IMR-90 (cell line): ENCODE measurements around the gene SMC5. TPM values are rescaled to one million over a fixed set of nuclear protein-coding genes. Genes with fewer than 3 reads are reported as not detected.

Experiments
- ATAC-seq: fragments of 200-7000 bp; cut with Tn5 transposase; 2 replicates; pipeline ENCODE4 v1.9.1; 2020; ENCODE audit warnings: low read depth, mild to moderate bottlenecking, moderate library complexity
- BruUV-seq: library from RNA; stranded (reverse); fragments of 400-500 nt; replicated peaks from 2 replicates; lab custom pipeline; 2021; lab: Mats Ljungman, UMichigan
- CTCF ChIA-PET: fragments of 300-600 bp; formaldehyde crosslinking; extraction: SDS; loops from one replicate; lab custom pipeline; 2021; ENCODE audit warnings: antibody characterized with exemption; lab: Yijun Ruan, JAX
- POLR2A ChIA-PET: fragments of 300-600 bp; sonication (Branson Sonifier 250); formaldehyde crosslinking; loops from one replicate; lab custom pipeline; 2022; ENCODE audit warnings: antibody characterized with exemption; ENCODE audit not compliant: unreplicated experiment; lab: Charles Lee
- DNase-seq: peaks from one replicate; pipeline ENCODE4 v3.0.0; 2013
- H2AFZ ChIP-seq: replicated peaks from 2 replicates; pipeline ENCODE3; 2013; ENCODE audit warnings: low read length, mild to moderate bottlenecking; ENCODE audit not compliant: poor library complexity
- H2AK5ac ChIP-seq: 2 replicates; pipeline ENCODE4 v1.6.1; 2013; ENCODE audit warnings: low read depth, low read length, inconsistent platforms
- H2AK9ac ChIP-seq: replicated peaks from 2 replicates; pipeline ENCODE3; 2013; ENCODE audit warnings: mild to moderate bottlenecking, low read depth, low read length, moderate library complexity; ENCODE audit not compliant: poor library complexity
- H2BK120ac ChIP-seq: 2 replicates; pipeline ENCODE4 v1.6.1; 2013; ENCODE audit warnings: low read depth, low read length, inconsistent platforms
- H2BK15ac ChIP-seq: 3 replicates; pipeline ENCODE4 v1.6.1; 2013; ENCODE audit warnings: low read depth, low read length, inconsistent platforms
- H2BK20ac ChIP-seq: 2 replicates; pipeline ENCODE4 v1.6.1; 2013; ENCODE audit warnings: low read depth, mild to moderate bottlenecking, inconsistent platforms, low read length, moderate library complexity
- H2BK5ac ChIP-seq: 2 replicates; pipeline ENCODE4 v1.6.1; 2013; ENCODE audit warnings: mild to moderate bottlenecking, low read depth, low read length, inconsistent platforms; ENCODE audit not compliant: poor library complexity, severe bottlenecking
- H3K14ac ChIP-seq: replicated peaks from 2 replicates; pipeline ENCODE4 v1.6.1; 2013; ENCODE audit warnings: low read depth, low read length, inconsistent platforms
- H3K18ac ChIP-seq: 2 replicates; pipeline ENCODE4 v1.6.1; 2013; ENCODE audit warnings: low read depth, low read length, control low read depth
- H3K23ac ChIP-seq: 2 replicates; pipeline ENCODE4 v1.6.1; 2013; ENCODE audit warnings: low read depth, low read length, inconsistent platforms
- H3K27ac ChIP-seq: 2 replicates; pipeline ENCODE4 v1.5.1; 2013; ENCODE audit warnings: mild to moderate bottlenecking, control low read depth, low read length; ENCODE audit not compliant: insufficient read depth
- H3K27me3 ChIP-seq: 2 replicates; pipeline ENCODE4 v1.6.1; 2013; ENCODE audit warnings: low read length; ENCODE audit not compliant: control insufficient read depth, insufficient read depth
- H3K36me3 ChIP-seq: 2 replicates; pipeline ENCODE4 v1.6.1; 2013; ENCODE audit warnings: low read length, mixed read lengths; ENCODE audit not compliant: control insufficient read depth, insufficient read depth
- H3K4ac ChIP-seq: 2 replicates; pipeline ENCODE4 v1.6.1; 2013; ENCODE audit warnings: low read depth, low read length, inconsistent platforms
- H3K4me1 ChIP-seq: 2 replicates; pipeline ENCODE4 v1.6.1; 2013; ENCODE audit warnings: low read length, mixed read lengths; ENCODE audit not compliant: control insufficient read depth, insufficient read depth
- H3K4me2 ChIP-seq: 2 replicates; pipeline ENCODE4 v1.6.1; 2013; ENCODE audit warnings: low read depth, mild to moderate bottlenecking, control low read depth, low read length, moderate library complexity
- H3K4me3 ChIP-seq: 2 replicates; pipeline ENCODE4 v1.5.1; 2013; ENCODE audit warnings: low read depth, mild to moderate bottlenecking, control low read depth, low read length, moderate library complexity; ENCODE audit not compliant: insufficient read depth
- H3K56ac ChIP-seq: 2 replicates; pipeline ENCODE4 v1.6.1; 2013; ENCODE audit warnings: low read length, inconsistent platforms; ENCODE audit not compliant: insufficient read depth; ENCODE audit errors: extremely low read depth
- H3K79me1 ChIP-seq, 2 experiments: 2 replicates each; pipeline ENCODE4 v1.6.1; 2013; ENCODE audit warnings: low read length in 2 of 2, inconsistent platforms in 1 of 2, low read depth in 1 of 2
- H3K9ac ChIP-seq: 2 replicates; pipeline ENCODE4 v1.6.1; 2013; ENCODE audit warnings: low read depth, low read length, control low read depth
- H3K9me1 ChIP-seq: 2 replicates; pipeline ENCODE4 v1.6.1; 2013; ENCODE audit warnings: low read length, inconsistent platforms; ENCODE audit not compliant: insufficient read depth
- H3K9me3 ChIP-seq: 2 replicates; pipeline ENCODE4 v1.6.1; 2013; ENCODE audit warnings: low read length; ENCODE audit not compliant: control insufficient read depth, insufficient read depth
- H4K20me1 ChIP-seq: 2 replicates; pipeline ENCODE4 v1.6.1; 2013; ENCODE audit warnings: low read length, inconsistent platforms; ENCODE audit not compliant: insufficient read depth
- H4K5ac ChIP-seq: 2 replicates; pipeline ENCODE4 v1.6.1; 2013; ENCODE audit warnings: mild to moderate bottlenecking, low read depth, low read length, control low read depth
- H4K8ac ChIP-seq, 2 experiments: 2 replicates each; pipeline ENCODE4 v1.6.1; 2013; ENCODE audit warnings: low read depth in 2 of 2, low read length in 2 of 2, control low read depth in 1 of 2, inconsistent platforms in 1 of 2
- H4K91ac ChIP-seq: 2 replicates; pipeline ENCODE4 v1.6.1; 2013; ENCODE audit warnings: low read depth, low read length, inconsistent platforms; ENCODE audit not compliant: insufficient read depth
- BHLHE40 ChIP-seq: fragments of 150-350 bp; IDR thresholded peaks from 2 replicates; pipeline ENCODE4 v1.6.1; 2016; ENCODE audit warnings: mild to moderate bottlenecking, low read depth, low read length
- CEBPB ChIP-seq: IDR thresholded peaks from 2 replicates; pipeline ENCODE4 v1.6.1; 2012; ENCODE audit warnings: low read depth, low read length, improper control_type of control experiment
- CHD1 ChIP-seq: IDR thresholded peaks from 2 replicates; pipeline ENCODE4 v1.6.1; 2012; ENCODE audit warnings: low read depth, low read length, improper control_type of control experiment
- CTCF ChIP-seq: conservative IDR thresholded peaks from 2 replicates; pipeline ENCODE4 v1.5.1; 2012; ENCODE audit warnings: mild to moderate bottlenecking, low read depth, low read length, improper control_type of control experiment
- ELK1 ChIP-seq: fragments of 150-350 bp; IDR thresholded peaks from 2 replicates; pipeline ENCODE4 v1.6.1; 2016; ENCODE audit warnings: low read depth, mild to moderate bottlenecking, low read length, moderate library complexity, borderline replicate concordance
- MAFK ChIP-seq: IDR thresholded peaks from 2 replicates; pipeline ENCODE4 v1.6.1; 2012; ENCODE audit warnings: low read depth, low read length, improper control_type of control experiment
- MAZ ChIP-seq: IDR thresholded peaks from 2 replicates; pipeline ENCODE4 v1.6.1; 2012; ENCODE audit warnings: low read depth, mild to moderate bottlenecking, low read length, improper control_type of control experiment, moderate library complexity, borderline replicate concordance
- MXI1 ChIP-seq: IDR thresholded peaks from 2 replicates; pipeline ENCODE4 v1.6.1; 2012; ENCODE audit warnings: low read depth, mild to moderate bottlenecking, low read length, moderate library complexity, borderline replicate concordance
- NFE2L2 ChIP-seq: fragments of 150-350 bp; IDR thresholded peaks from 2 replicates; pipeline ENCODE4 v1.6.1; 2016; ENCODE audit warnings: low read depth, mild to moderate bottlenecking, low read length
- POLR2A ChIP-seq: IDR thresholded peaks from 2 replicates; pipeline ENCODE4 v1.6.1; 2012; ENCODE audit warnings: mild to moderate bottlenecking, low read depth, low read length
- RAD21 ChIP-seq: IDR thresholded peaks from 2 replicates; pipeline ENCODE4 v1.6.1; 2012; ENCODE audit warnings: low read length, improper control_type of control experiment
- RCOR1 ChIP-seq: IDR thresholded peaks from 2 replicates; pipeline ENCODE4 v1.6.1; 2012; ENCODE audit warnings: mild to moderate bottlenecking, low read length, improper control_type of control experiment; ENCODE audit not compliant: insufficient replicate concordance
- SMC3 ChIP-seq: fragments of 150-350 bp; IDR thresholded peaks from 2 replicates; pipeline ENCODE4 v1.6.1; 2016; ENCODE audit warnings: low read depth, mild to moderate bottlenecking, antibody characterized with exemption, low read length, moderate library complexity
- USF2 ChIP-seq: fragments of 150-350 bp; IDR thresholded peaks from 2 replicates; pipeline ENCODE4 v1.6.1; 2017; ENCODE audit warnings: mild to moderate bottlenecking, antibody characterized with exemption, low read length, low read depth
- WGBS, 2 experiments: methylation state at CpG; one replicate each; pipeline versions ENCODE4 v1.1.5 to v1.1.7; 2013; ENCODE audit warnings: missing lambda C conversion rate in 2 of 2; ENCODE audit not compliant: insufficient read length in 1 of 2; ENCODE audit errors: extremely low coverage in 2 of 2; 5-methylcytosine and 5-hydroxymethylcytosine counted together
- dilution Hi-C: fragments of 300-500 bp; cut with HindIII; formaldehyde crosslinking; loops from one replicate; pipeline ENCODE4 v1.14.3; 2018; ENCODE audit warnings: low sequenced_read_pairs; ENCODE audit not compliant: unreplicated experiment
- in situ Hi-C: fragments of 300-500 bp; cut with MboI; formaldehyde crosslinking; loops from 3 replicates; pipeline ENCODE4 v1.14.3; 2019; ENCODE audit warnings: low sequenced_read_pairs, inconsistent platforms, mixed read lengths
- intact Hi-C: fragments of 100-400 bp; cut with micrococcal nuclease; formaldehyde crosslinking; loops from 2 replicates; pipeline ENCODE4 v1.10.0; 2022
- polyA plus RNA-seq, 3 experiments: library from polyadenylated mRNA; depleted of rRNA; stranded (reverse); fragments of >200 nt; gene quantifications; 2 replicates each; pipeline ENCODE4 v1.2.3, GENCODE V29; 2012; ENCODE audit warnings: low replicate concordance in 1 of 3
- total RNA-seq: library from RNA; depleted of rRNA; stranded (reverse); fragments of >200 nt; gene quantifications from 2 replicates; pipeline ENCODE4 v1.2.3, GENCODE V29; 2012

SMC5 gene
- total and polyA plus RNA-seq, 2 of the 4 experiments (the other 2 are of a cell fraction), result 12.0 to 13.3 TPM

GRCh38 chr9:70257991-70258691 is 637 bp upstream of the SMC5 start:
- Histone ChIP-seq H3K9me1 (0 out of 2 replicates have a peak, but pooled peaks cover 3% of the 10 kb centered on the region), H3K27me3 (no peaks in the 10 kb centered on the region), H4K8ac (peak overlapping the region; percentile 99 to 100), H3K36me3 (peaks cover 9% of the 10 kb centered on the region; the same call in 1 of the 2 replicates), H2BK20ac (peak overlapping the region; percentile 54; the same call in 1 of the 2 replicates), H3K4me3 (peak overlapping the region; percentile 38), H3K18ac (peak overlapping the region; percentile 86), H4K20me1 (peaks cover 20% of the 10 kb centered on the region), H3K4me2 (peak overlapping the region; percentile 81), H2BK15ac (peak overlapping the region; percentile 97), H2AFZ (peak overlapping the region; percentile 96), H2BK5ac (peak overlapping the region; percentile 93), H3K27ac (peak overlapping the region; percentile 97), H2AK5ac (peak overlapping the region; percentile 96), H3K4ac (peak overlapping the region; percentile 97), H3K23ac (peak overlapping the region; percentile 99), H3K9ac (peak overlapping the region; percentile 98), H3K56ac (peak overlapping the region; percentile 98), H4K5ac (peak overlapping the region; percentile 92), H3K4me1 (peaks cover 25% of the 10 kb centered on the region), H3K14ac (peak overlapping the region; percentile 99), H3K79me1 (peaks cover 14 to 61% of the 10 kb centered on the region in 2 experiments), H3K9me3 (0 out of 2 replicates have a peak, but pooled peaks cover 2% of the 10 kb centered on the region), H2AK9ac (peak overlapping the region; percentile 99), H2BK120ac (peak overlapping the region; percentile 89), H4K91ac (peak overlapping the region; percentile 97)
- dilution Hi-C loops, result no loop called here
- 8% methylated on average over 6 of the region's 27 CpGs; no CpG with 5 or more reads in 1 of the 2 experiments for WGBS, 2 experiments
- in situ Hi-C loops, result no loop called here
- ChIA-PET POLR2A (interaction anchor here (0.7 to 0.9 kb wide), 2 partner anchors 282 to 392 kb away, joined by 3 read pairs; no protein-coding TSS in a partner anchor), CTCF (interaction anchor here (0.9 to 2.9 kb wide), 3 partner anchors 138 to 344 kb away, joined by 3 to 8 read pairs (median 6); no protein-coding TSS in a partner anchor)
- intact Hi-C loops, result loop anchor here (1.0 to 10.0 kb wide), 4 partner anchors 137 to 345 kb away; partner anchors contain the start of gene KLF9
- TSS peak; percentile 87 for BruUV-seq
- ATAC-seq, result peak; percentile 15
- peak; percentile 48 for DNase-seq
- TF ChIP-seq SMC3 (no peak), RCOR1 (no peak), MXI1 (no peak), CEBPB (no peak), RAD21 (no peak), USF2 (no peak), POLR2A (no peak), CHD1 (no peak), ELK1 (no peak), MAFK (no peak), BHLHE40 (no peak), CTCF (no peak), NFE2L2 (no peak), MAZ (no peak)
